HG02973 (cell line): Measurements from ENCODE around the gene RNU7-1.

Experiments used
- ATAC-seq: cut with Tn5 transposase; IDR thresholded peaks from one replicate; pipeline ENCODE4 v1.9.1; 2021; ENCODE audit warnings: moderate library complexity; ENCODE audit not compliant: unreplicated experiment

Gene RNU7-1

GRCh38 chr12:6917491-6918231 lies 26.0 kb upstream of the RNU7-1 start:
- no peak for ATAC-seq

DNA sequence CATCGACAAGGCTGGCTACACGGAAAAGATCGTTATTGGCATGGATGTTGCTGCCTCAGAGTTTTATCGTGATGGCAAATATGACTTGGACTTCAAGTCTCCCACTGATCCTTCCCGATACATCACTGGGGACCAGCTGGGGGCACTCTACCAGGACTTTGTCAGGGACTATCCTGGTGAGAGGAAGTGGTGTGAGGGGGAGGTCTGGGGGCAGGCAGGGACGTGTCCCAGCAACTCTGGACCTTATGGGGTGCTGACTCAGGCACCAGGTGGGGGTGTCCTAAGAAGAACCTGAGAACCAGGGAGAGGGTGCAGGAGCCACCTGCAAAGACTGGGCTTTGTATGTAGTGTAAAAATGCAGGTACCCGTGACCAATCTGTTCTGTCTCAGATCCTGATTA lies 24.0 kb upstream of the RNU7-1 start:
- no peak for ATAC-seq

DNA sequence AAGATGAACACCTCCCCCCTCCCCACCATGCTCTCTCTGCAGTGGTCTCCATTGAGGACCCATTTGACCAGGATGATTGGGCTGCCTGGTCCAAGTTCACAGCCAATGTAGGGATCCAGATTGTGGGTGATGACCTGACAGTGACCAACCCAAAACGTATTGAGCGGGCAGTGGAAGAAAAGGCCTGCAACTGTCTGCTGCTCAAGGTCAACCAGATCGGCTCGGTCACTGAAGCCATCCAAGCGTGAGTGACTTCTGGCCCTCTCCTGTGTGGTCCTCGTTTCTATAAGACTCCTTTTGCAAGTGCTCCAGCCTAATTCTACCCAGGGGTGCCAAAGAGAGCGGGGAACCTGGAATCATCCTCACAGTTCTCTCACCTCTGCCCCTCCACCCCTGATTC lies 22.1 kb upstream of the RNU7-1 start:
- ATAC-seq: no peak

- no peak for ATAC-seq
Observed at GRCh38 chr12:6921996-6922946, 21.3 kb upstream of the RNU7-1 start.

DNA sequence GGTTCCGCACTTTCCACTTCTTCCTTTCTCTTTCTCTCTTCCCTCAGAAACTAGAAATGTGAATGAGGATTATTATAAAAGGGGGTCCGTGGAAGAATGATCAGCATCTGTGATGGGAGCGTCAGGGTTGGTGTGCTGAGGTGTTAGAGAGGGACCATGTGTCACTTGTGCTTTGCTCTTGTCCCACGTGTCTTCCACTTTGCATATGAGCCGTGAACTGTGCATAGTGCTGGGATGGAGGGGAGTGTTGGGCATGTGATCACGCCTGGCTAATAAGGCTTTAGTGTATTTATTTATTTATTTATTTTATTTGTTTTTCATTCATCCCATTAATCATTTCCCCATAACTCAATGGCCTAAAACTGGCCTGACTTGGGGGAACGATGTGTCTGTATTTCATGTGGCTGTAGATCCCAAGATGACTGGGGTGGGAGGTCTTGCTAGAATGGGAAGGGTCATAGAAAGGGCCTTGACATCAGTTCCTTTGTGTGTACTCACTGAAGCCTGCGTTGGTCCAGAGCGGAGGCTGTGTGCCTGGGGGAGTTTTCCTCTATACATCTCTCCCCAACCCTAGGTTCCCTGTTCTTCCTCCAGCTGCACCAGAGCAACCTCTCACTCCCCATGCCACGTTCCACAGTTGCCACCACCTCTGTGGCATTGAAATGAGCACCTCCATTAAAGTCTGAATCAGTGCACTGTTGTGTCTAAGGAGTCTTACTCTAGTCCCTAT lies 20.4 kb upstream of the RNU7-1 start:
- ATAC-seq: no peak

- ATAC-seq: no peak
Observed at GRCh38 chr12:6923851-6924250, 19.8 kb upstream of the RNU7-1 start.

- ATAC-seq: no peak
Observed at GRCh38 chr12:6925239-6925539, 18.4 kb upstream of the RNU7-1 start.

GRCh38 chr12:6925540-6926279 lies 17.9 kb upstream of the RNU7-1 start:
- no peak for ATAC-seq

- ATAC-seq: no peak
Observed at GRCh38 chr12:6927379-6928021, 16.1 kb upstream of the RNU7-1 start, which contains the start of gene ATN1. Gene ATN1 (plus strand): TSS chr12:6927959. CDS start chr12:6934002, 6,043 bp downstream.

GRCh38 chr12:6928022-6928702 lies 15.5 kb upstream of the RNU7-1 start:
- no peak for ATAC-seq

- ATAC-seq: no peak
Observed at GRCh38 chr12:6928703-6929407, 14.8 kb upstream of the RNU7-1 start.

DNA sequence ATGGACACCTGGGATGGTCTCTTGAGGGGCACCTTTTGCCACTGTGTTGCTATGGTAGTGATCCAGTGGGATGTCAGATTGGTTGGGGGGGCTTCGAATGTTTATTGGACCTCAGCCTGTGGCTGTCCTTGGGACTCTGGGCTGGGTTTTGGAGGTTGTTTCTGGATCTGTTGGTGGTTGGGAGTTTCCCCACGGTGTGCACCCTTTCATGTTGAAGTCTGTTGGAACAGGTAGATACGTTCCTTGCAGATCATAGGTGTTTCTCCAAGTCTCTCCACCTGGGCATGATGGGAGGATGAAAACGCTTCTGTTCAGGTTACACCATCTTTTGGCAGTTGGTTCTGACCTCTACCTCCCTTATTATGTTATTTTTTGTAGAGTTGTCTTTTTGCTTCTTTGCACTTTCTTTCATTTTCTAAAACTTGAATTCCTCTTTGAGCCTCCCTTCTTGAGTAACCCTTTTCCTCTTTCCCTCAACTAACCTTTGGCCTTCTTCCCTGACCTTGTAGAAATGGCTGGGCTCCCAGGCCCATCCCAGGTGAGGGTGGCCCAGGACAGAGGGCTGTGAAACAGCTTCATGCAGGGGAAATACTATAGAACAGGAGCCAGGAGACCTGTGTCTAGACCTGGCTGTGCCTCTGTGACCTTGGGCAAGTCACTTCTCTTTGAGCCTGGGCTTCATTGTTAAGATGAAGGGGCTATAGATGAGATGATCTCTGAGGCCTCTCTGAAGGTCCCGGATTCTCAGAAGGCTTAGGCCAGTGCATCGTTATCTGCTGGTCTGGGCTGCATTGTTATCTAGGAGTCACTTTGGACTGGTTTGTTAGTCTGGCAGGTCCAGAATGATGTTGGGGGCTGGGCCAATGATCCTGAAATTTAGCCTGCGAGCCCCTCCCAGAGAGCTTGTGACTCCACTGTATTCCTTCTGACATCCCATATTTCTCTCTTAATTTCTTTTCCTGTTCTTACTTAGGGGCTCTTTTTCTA lies 13.9 kb upstream of the RNU7-1 start:
- ATAC-seq: no peak

DNA sequence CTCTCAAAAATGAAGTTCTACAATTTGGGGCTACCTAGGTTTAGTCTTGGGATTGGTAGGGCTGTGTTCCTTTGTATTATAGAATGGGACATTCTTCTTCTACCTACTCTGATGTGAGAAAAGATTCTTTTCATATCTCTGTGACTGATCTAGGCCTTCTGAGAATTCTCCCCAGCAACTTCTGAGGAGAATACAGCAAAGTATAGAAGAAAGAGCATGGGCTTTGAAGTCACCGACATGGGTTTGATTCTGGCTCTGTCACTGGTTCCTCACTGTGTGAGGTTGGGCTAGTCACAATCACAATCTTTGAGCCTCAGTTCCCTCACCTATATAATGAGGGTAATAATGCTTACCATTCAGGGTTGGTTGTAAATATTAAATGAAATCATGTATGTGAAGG lies 10.8 kb upstream of the RNU7-1 start:
- ATAC-seq: no peak

GRCh38 chr12:6934110-6934509 lies 9.5 kb upstream of the RNU7-1 start:
- no peak for ATAC-seq

GRCh38 chr12:6935371-6936193 lies 8.0 kb upstream of the RNU7-1 start:
- no peak for ATAC-seq

- ATAC-seq: no peak
Observed at GRCh38 chr12:6936194-6936635, 7.4 kb upstream of the RNU7-1 start.
